GM12864 (cell line): ENCODE results near the gene ACTL8.

Experiments
- DNase-seq: peaks from one replicate; pipeline ENCODE4 v3.0.0-alpha.2; 2011; ENCODE audit warnings: low read depth
- H3K4me3 ChIP-seq: 2 replicates; pipeline ENCODE4 v1.5.1; 2011; ENCODE audit warnings: mild to moderate bottlenecking, low read depth, low read length, control low read depth
- TF ChIP-seq, protein P1 (sequence below): IDR thresholded peaks from 2 replicates; pipeline ENCODE4 v1.5.1; 2011; ENCODE audit warnings: low read depth, mild to moderate bottlenecking, moderate library complexity, low read length, control low read depth, inconsistent platforms; ENCODE audit errors: missing control alignments

ACTL8 gene

DNA sequence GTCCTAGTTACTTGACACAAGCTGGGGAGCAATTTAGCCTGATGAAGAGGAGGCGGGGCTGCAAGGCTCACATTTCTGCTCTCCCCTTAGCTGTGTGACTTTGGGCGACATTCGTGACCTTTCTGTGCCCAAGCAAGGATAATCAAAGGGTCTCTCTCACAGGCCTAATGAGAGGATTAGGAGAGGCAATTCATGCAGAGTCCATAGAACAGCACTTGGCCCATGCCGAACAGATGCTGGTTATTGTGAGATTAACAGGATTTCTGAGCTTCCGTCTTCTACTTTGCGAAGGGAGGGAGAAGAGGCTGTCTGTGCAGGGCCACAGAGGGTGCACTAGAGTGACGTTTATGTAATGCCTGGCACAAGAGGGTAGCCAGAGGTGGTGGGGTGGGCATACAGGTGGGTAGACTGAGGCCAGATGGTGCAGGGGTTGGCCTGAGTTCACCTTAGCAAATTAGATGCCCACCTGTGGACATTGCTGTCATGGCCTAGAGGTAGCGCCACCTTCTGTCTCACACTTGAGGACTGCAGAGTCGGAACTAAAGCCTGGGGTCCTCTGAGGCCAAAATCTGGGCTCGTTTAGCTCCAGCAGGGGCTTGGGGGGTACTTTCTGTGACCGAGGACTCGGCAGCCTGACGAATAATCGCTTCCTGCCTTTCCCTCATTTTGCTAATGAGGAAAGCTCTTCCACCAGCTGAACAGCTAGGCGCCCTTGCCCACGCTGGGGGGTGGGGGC, 18.6 kb downstream of the ACTL8 start:
- TF ChIP-seq, protein P1, sequence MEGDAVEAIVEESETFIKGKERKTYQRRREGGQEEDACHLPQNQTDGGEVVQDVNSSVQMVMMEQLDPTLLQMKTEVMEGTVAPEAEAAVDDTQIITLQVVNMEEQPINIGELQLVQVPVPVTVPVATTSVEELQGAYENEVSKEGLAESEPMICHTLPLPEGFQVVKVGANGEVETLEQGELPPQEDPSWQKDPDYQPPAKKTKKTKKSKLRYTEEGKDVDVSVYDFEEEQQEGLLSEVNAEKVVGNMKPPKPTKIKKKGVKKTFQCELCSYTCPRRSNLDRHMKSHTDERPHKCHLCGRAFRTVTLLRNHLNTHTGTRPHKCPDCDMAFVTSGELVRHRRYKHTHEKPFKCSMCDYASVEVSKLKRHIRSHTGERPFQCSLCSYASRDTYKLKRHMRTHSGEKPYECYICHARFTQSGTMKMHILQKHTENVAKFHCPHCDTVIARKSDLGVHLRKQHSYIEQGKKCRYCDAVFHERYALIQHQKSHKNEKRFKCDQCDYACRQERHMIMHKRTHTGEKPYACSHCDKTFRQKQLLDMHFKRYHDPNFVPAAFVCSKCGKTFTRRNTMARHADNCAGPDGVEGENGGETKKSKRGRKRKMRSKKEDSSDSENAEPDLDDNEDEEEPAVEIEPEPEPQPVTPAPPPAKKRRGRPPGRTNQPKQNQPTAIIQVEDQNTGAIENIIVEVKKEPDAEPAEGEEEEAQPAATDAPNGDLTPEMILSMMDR = no peak
- no peak overlapping the region for H3K4me3 ChIP-seq
- DNase-seq = no peak

DNA sequence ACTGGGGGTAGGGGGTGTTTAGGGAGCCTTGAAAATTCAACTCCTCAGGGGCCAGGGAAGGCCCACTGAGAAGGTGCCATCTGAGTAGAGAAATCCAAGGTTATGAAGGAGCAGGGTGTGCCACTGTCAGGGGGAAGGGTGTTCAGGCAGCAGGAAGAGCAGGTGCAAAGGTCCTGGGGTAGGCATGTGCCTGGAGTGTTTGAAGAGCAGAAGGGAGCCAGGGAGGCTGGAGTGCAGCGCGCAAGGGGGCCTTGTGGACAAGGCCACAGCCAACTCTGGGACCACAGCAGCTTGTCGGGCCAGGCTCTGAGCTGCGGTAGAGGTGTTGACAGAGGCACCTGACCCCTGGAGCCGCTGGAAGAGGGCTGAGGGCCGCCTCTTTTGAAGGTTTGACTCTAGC, 19.3 kb downstream of the ACTL8 start:
- H3K4me3 ChIP-seq = no peak overlapping the region
- no peak for DNase-seq
- TF ChIP-seq, protein P1 = no peak

DNA sequence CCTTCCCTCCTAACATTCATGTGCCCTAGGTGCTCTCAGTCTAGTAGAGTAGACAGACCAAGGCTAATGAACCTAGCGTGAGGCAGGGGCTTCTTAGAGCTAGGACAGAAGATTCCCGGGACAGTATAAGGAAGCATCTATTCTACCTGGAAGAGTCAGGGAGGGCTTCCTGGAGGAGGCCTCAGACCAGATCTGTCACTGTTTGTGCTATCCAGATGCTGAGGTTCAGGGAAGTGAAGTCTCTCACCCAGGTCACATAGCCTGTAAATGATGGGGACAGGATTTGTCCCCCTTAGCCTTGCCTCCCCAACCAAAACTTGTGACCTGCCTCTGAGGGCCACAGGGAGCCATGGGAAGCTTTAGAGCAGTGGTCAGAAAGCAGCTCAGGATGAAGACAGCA, 20.7 kb downstream of the ACTL8 start:
- no peak for DNase-seq
- TF ChIP-seq, protein P1 = no peak
- no peak overlapping the region for H3K4me3 ChIP-seq

DNA sequence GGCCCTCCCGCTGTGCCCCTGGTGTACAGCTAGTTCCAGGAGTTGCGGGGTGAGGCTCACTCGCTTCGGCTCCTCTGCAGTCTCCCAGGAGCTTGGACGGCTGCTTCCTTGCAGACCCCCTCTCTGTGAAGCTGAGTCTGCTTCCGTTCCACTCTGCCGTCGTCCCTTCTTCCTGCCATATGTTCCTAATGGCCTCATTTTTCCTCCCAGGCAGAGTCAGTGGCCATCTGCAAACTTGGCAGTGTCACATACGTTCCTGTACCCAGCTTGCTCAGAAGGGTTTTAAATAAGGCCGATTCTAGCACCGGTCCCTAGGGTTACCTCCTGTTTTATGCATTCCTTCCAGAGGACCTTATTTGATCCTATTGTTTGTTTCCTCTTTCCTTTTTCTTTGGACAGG, 21.3 kb downstream of the ACTL8 start:
- TF ChIP-seq, protein P1 = no peak
- H3K4me3 ChIP-seq = no peak overlapping the region
- no peak for DNase-seq

DNA sequence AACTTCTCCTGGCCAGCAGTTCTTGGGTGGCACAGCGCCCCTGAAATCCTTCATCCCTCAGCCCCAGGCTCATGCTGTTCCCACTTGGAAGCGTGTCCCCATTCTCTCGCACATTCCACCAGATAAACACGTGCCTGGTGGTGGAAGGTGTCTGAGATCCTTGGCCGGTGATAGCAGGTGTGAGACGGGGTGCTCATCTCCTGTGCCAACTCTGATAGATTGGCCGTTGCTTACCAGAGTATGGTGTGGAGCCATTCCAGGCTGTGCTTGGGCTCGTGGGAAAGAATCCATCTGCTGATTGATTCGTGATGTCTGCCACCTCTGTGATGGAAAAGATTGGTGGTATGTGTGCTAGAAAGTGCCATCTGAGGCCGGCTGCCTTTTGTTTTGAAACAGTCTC, 22.2 kb downstream of the ACTL8 start:
- DNase-seq = no peak
- TF ChIP-seq, protein P1 = no peak
- H3K4me3 ChIP-seq = no peak overlapping the region

DNA sequence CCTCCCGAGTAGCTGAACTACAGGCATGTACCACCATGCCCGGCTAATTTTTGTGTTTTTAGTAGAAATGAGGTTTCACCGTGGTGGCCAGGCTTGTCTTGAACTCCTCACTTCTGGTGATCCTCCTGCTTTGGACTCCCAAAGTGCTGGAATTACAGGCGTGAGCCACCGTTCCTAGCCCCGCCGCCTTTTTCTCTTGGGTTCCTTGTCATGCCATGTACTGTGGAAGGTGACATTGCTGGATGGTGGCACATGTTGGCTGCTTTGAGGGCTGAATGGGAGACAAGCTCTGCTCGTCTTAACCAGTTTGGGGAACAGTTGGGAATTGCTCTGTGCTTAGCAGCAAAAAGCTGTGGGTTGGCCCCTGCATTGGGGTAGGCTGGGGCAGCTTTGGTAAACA, 22.7 kb downstream of the ACTL8 start:
- H3K4me3 ChIP-seq = no peak overlapping the region
- no peak for DNase-seq
- TF ChIP-seq, protein P1 = no peak

DNA sequence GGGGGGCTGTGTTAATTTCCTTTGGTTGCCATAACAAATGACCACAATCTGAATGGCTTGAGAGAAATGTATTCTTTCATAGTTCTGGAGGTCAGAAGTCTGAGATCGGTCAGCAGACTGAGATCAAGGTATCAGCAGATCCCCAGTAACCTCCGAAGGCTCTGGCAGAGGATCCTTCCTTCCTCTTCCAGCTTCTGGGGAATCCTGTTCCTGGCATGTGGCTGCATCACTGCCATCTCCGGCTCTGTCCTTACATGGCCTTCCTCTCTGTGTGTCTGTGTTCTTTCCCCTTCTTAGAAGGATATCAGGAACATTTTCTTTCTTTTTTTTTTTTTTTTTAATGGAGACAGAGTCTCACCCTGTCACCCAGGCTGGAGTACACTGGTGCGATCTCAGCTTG, 25.8 kb downstream of the ACTL8 start:
- DNase-seq = no peak
- no peak overlapping the region for H3K4me3 ChIP-seq
- TF ChIP-seq, protein P1 = no peak
